Osteocyte (in vitro differentiated cells): ENCODE measurements around the gene ARGFX. TPM values are rescaled to one million over a fixed set of nuclear protein-coding genes. Genes with fewer than 3 reads are reported as not detected.
"Not testable (repeated sequence)": the region's sequence is repeated elsewhere in the genome, so short reads cannot be mapped to it uniquely, and the experiment has no call there.

Source experiments
- DNase-seq: peaks from one replicate; pipeline ENCODE4 v3.0.0; 2021; ENCODE audit warnings: mixed read lengths; ENCODE audit not compliant: unreplicated experiment; ENCODE audit errors: extremely low spot score
- H3K27ac Mint-ChIP-seq: one replicate; pipeline ENCODE4 v1.8.0; 2021; ENCODE audit warnings: mild to moderate bottlenecking, mixed read lengths; ENCODE audit not compliant: unreplicated experiment
- H3K27me3 Mint-ChIP-seq: one replicate; pipeline ENCODE4 v1.8.0; 2021; ENCODE audit warnings: mixed read lengths; ENCODE audit not compliant: unreplicated experiment
- H3K36me3 Mint-ChIP-seq: one replicate; pipeline ENCODE4 v1.8.0; 2021; ENCODE audit warnings: mixed read lengths; ENCODE audit not compliant: unreplicated experiment
- H3K4me1 Mint-ChIP-seq: one replicate; pipeline ENCODE4 v1.8.0; 2021; ENCODE audit warnings: mixed read lengths; ENCODE audit not compliant: unreplicated experiment
- H3K4me3 Mint-ChIP-seq: one replicate; pipeline ENCODE4 v1.8.0; 2021; ENCODE audit warnings: mild to moderate bottlenecking, moderate library complexity, mixed read lengths; ENCODE audit not compliant: unreplicated experiment
- H3K9me3 Mint-ChIP-seq: one replicate; pipeline ENCODE4 v1.8.0; 2021; ENCODE audit warnings: mixed read lengths; ENCODE audit not compliant: unreplicated experiment
- CTCF ChIP-seq: fragments of 200-600 bp; sonication (generic); IDR thresholded peaks from 2 replicates; pipeline ENCODE4 v1.5.0; 2021; ENCODE audit warnings: antibody characterized with exemption, mild to moderate bottlenecking, moderate library complexity
- total RNA-seq: library from RNA; stranded (reverse); gene quantifications from 2 replicates; pipeline ENCODE4 v1.2.1, GENCODE V29; 2021

ARGFX gene
- total RNA-seq, 1 donor from 2014 or later, result not detected

- H3K27ac Mint-ChIP-seq, result no peak overlapping the region
- no peak for TF ChIP-seq CTCF
- no peaks in the 10 kb centered on the region for H3K4me1 Mint-ChIP-seq
- H3K36me3 Mint-ChIP-seq, result no peaks in the 10 kb centered on the region
- H3K9me3 Mint-ChIP-seq, result no peaks in the 10 kb centered on the region
- H3K4me3 Mint-ChIP-seq, result no peak overlapping the region
- peaks cover 6% of the 10 kb centered on the region for H3K27me3 Mint-ChIP-seq
- no peak for DNase-seq
Observed at GRCh38 chr3:121598564-121598963, 30.8 kb downstream of the ARGFX start.

- H3K36me3 Mint-ChIP-seq, H3K27me3 Mint-ChIP-seq, H3K27ac Mint-ChIP-seq, H3K9me3 Mint-ChIP-seq, H3K4me3 Mint-ChIP-seq, DNase-seq, H3K4me1 Mint-ChIP-seq: not testable (repeated sequence)
Observed at GRCh38 chr3:121599900-121600299, 32.2 kb downstream of the ARGFX start.

- H3K9me3 Mint-ChIP-seq, result no peaks in the 10 kb centered on the region
- H3K27ac Mint-ChIP-seq, result no peak overlapping the region
- peaks cover 6% of the 10 kb centered on the region for H3K27me3 Mint-ChIP-seq
- TF ChIP-seq CTCF, result no peak
- no peak for DNase-seq
- no peak overlapping the region for H3K4me3 Mint-ChIP-seq
- no peaks in the 10 kb centered on the region for H3K36me3 Mint-ChIP-seq
- H3K4me1 Mint-ChIP-seq, result no peaks in the 10 kb centered on the region
Observed at GRCh38 chr3:121601212-121601812, 33.6 kb downstream of the ARGFX start.

GRCh38 chr3:121604759-121605158 lies 37.0 kb downstream of the ARGFX start:
- no peak for DNase-seq
- Mint-ChIP-seq H3K4me3 (no peak overlapping the region), H3K36me3 (no peaks in the 10 kb centered on the region), H3K27ac (no peak overlapping the region), H3K9me3 (no peaks in the 10 kb centered on the region), H3K4me1 (no peaks in the 10 kb centered on the region), H3K27me3 (peaks cover 6% of the 10 kb centered on the region)
- TF ChIP-seq CTCF, result no peak

- no peak overlapping the region for H3K27ac Mint-ChIP-seq
- no peak overlapping the region for H3K4me3 Mint-ChIP-seq
- H3K36me3 Mint-ChIP-seq, result no peaks in the 10 kb centered on the region
- H3K9me3 Mint-ChIP-seq, result no peaks in the 10 kb centered on the region
- TF ChIP-seq CTCF, result no peak
- no peak for DNase-seq
- no peaks in the 10 kb centered on the region for H3K4me1 Mint-ChIP-seq
- peaks cover 6% of the 10 kb centered on the region for H3K27me3 Mint-ChIP-seq
Observed at GRCh38 chr3:121606106-121606505, 38.4 kb downstream of the ARGFX start.

Other genes starting within 250 kb of the ARGFX start
- 1.2 TPM in 2 replicates for gene POLQ, start 22.0 kb upstream of the ARGFX start, total RNA-seq
- gene FBXO40, start 25.4 kb downstream of the ARGFX start, total RNA-seq, result not detected in 2 replicates
- 0.57 TPM in 1 of 2 replicates, not detected in the other for gene HCLS1, start 93.0 kb downstream of the ARGFX start, total RNA-seq
- gene GOLGB1, start 181.8 kb downstream of the ARGFX start, total RNA-seq, result 60.5 and 71.9 TPM in 2 replicates